Ascending aorta (tissue), 2 donors: ENCODE results near the gene LAGE3. TPM values are rescaled to one million over a fixed set of nuclear protein-coding genes. Genes with fewer than 3 reads are reported as not detected.

Experiments
- DNase-seq, 2 donors: peaks; one replicate each; pipeline ENCODE4 v3.0.0-alpha.2; 2019; ENCODE audit warnings: low spot score in 2 of 2
- H3K27ac ChIP-seq, 2 donors: fragments of 200-600 bp; sonication (generic); one replicate each; pipeline ENCODE4 v1.5.1; 2016 to 2017; ENCODE audit warnings: mild to moderate bottlenecking in 1 of 2
- H3K27me3 ChIP-seq: fragments of 200-600 bp; sonication (generic); one replicate; pipeline ENCODE4 v1.5.1; 2017
- H3K36me3 ChIP-seq, 2 donors: fragments of 200-600 bp; sonication (generic); one replicate each; pipeline ENCODE4 v1.5.1; 2016
- H3K4me1 ChIP-seq, 2 donors: fragments of 200-600 bp; sonication (generic); one replicate each; pipeline ENCODE4 v1.5.1; 2016 to 2017; ENCODE audit warnings: mild to moderate bottlenecking in 1 of 2
- H3K4me3 ChIP-seq, 2 donors: fragments of 200-600 bp; sonication (generic); one replicate each; pipeline ENCODE4 v1.5.1; 2016 to 2017; ENCODE audit warnings: mild to moderate bottlenecking in 1 of 2
- H3K9me3 ChIP-seq, 2 donors: fragments of 200-600 bp; sonication (generic); one replicate each; pipeline ENCODE4 v1.5.1; 2016
- CTCF ChIP-seq, 3 experiments: fragments of 200-600 bp in 2 of 3; fragments of 450-650 bp in 1 of 3; sonication (generic) in 2 of 3; IDR thresholded peaks; one replicate each; pipeline ENCODE4 v1.5.1; 2016 to 2019; ENCODE audit warnings: antibody characterized with exemption in 3 of 3, mild to moderate bottlenecking in 1 of 3, moderate library complexity in 1 of 3
- intact Hi-C: fragments of 100-400 bp; cut with DNase I; formaldehyde crosslinking; loops from one replicate; pipeline ENCODE4 v1.15.1; 2023
- total RNA-seq: library from RNA; depleted of rRNA; stranded (reverse); fragments of >200 nt; gene quantifications from one replicate; pipeline ENCODE4 v1.1.0, GENCODE V29; 2016

LAGE3 gene
- total RNA-seq, 1 donor from 2014 or later = 52.0 TPM

- peaks cover 0 to 6% of the 10 kb centered on the region in 2 donors for H3K4me1 ChIP-seq
These were observed 2.1 kb upstream of the LAGE3 start for GRCh38 chrX:154481195-154481594.

GRCh38 chrX:154477891-154478477 lies 1.1 kb downstream of the LAGE3 start:
- DNase-seq = no peak
- Histone ChIP-seq H3K4me3 (peak overlapping the region; percentile 57 to 69), H3K27me3 (no peaks in the 10 kb centered on the region), H3K27ac (peak overlapping the region; percentile 73 to 74), H3K36me3 (peaks cover 0 to 2% of the 10 kb centered on the region in 2 donors), H3K4me1 (no peaks in the 10 kb centered on the region), H3K9me3 (no peaks in the 10 kb centered on the region)
- intact Hi-C loops = loop anchor here (1.0 to 5.0 kb wide), 3 partner anchors 36 to 66 kb away; partner anchors contain the start of genes ATP6AP1, FAM50A and TAFAZZIN
- no peak for TF ChIP-seq CTCF (IDR thresholded peaks at IDR 0.05)

More at GRCh38 chrX:154481195-154481594, 2.1 kb upstream of the LAGE3 start:
- Histone ChIP-seq H3K27me3 (no peaks in the 10 kb centered on the region), H3K27ac (no peak overlapping the region), H3K4me3 (no peak overlapping the region), H3K36me3 (no peaks in the 10 kb centered on the region), H3K9me3 (no peaks in the 10 kb centered on the region)
- DNase-seq = no peak
- intact Hi-C loops = no loop called here
- no peak for TF ChIP-seq CTCF (IDR thresholded peaks at IDR 0.05)

GRCh38 chrX:154476821-154477220 lies 2.3 kb downstream of the LAGE3 start:
- no peak for DNase-seq
- H3K9me3 ChIP-seq = no peaks in the 10 kb centered on the region

GRCh38 chrX:154473683-154474082 lies 5.4 kb downstream of the LAGE3 start:
- no peaks in the 10 kb centered on the region for H3K4me1 ChIP-seq
- no peak overlapping the region for H3K4me3 ChIP-seq
- TF ChIP-seq CTCF (IDR thresholded peaks at IDR 0.05) = no peak
- no peaks in the 10 kb centered on the region for H3K27me3 ChIP-seq
- no peak overlapping the region for H3K27ac ChIP-seq
- H3K9me3 ChIP-seq = no peaks in the 10 kb centered on the region
- H3K36me3 ChIP-seq = peaks cover 21 to 24% of the 10 kb centered on the region in 2 donors
- no peak for DNase-seq
- intact Hi-C loops = no loop called here

More at GRCh38 chrX:154476821-154477220, 2.3 kb downstream of the LAGE3 start:
- Histone ChIP-seq H3K36me3 (peaks cover 0 to 6% of the 10 kb centered on the region in 2 donors), H3K4me3 (no peak overlapping the region), H3K27me3 (no peaks in the 10 kb centered on the region), H3K4me1 (no peaks in the 10 kb centered on the region), H3K27ac (no peak overlapping the region)
- no peak for TF ChIP-seq CTCF (IDR thresholded peaks at IDR 0.05)
- intact Hi-C loops = loop anchor here (5.0 kb wide), 2 partner anchors 35 to 65 kb away; partner anchors contain the start of genes FAM50A and TAFAZZIN

- Histone ChIP-seq H3K4me3 (no peak overlapping the region), H3K4me1 (no peaks in the 10 kb centered on the region), H3K27me3 (no peaks in the 10 kb centered on the region), H3K36me3 (peaks cover 28 to 30% of the 10 kb centered on the region in 2 donors), H3K27ac (no peak overlapping the region), H3K9me3 (no peaks in the 10 kb centered on the region)
- no peak for DNase-seq
- intact Hi-C loops = no loop called here
- no peak for TF ChIP-seq CTCF (IDR thresholded peaks at IDR 0.05)
These were observed 6.1 kb downstream of the LAGE3 start for GRCh38 chrX:154472685-154473632.
